Measurements from ENCODE around the gene PLAAT3.
"Not testable (repeated sequence)": the region's sequence is repeated elsewhere in the genome, so short reads cannot be mapped to it uniquely, and the experiment has no call there.

PLAAT3 gene

GRCh38 chr11:63532117-63532516, 82.1 kb downstream of the PLAAT3 start:
- no peak for ATAC-seq (ENCODE audit: low read depth)
- H3K27ac Mint-ChIP-seq: peak overlapping the region; percentile 43
- no peaks in the 10 kb centered on the region for H3K27me3 Mint-ChIP-seq
- no peaks in the 10 kb centered on the region for H3K9me3 Mint-ChIP-seq
- no peak for DNase-seq (ENCODE audit: low spot score in 2 of 2)
- H3K4me1 Mint-ChIP-seq: peaks cover 26% of the 10 kb centered on the region
- peak overlapping the region; percentile 37 for H3K4me3 Mint-ChIP-seq
- H3K36me3 Mint-ChIP-seq: no peaks in the 10 kb centered on the region

DNA sequence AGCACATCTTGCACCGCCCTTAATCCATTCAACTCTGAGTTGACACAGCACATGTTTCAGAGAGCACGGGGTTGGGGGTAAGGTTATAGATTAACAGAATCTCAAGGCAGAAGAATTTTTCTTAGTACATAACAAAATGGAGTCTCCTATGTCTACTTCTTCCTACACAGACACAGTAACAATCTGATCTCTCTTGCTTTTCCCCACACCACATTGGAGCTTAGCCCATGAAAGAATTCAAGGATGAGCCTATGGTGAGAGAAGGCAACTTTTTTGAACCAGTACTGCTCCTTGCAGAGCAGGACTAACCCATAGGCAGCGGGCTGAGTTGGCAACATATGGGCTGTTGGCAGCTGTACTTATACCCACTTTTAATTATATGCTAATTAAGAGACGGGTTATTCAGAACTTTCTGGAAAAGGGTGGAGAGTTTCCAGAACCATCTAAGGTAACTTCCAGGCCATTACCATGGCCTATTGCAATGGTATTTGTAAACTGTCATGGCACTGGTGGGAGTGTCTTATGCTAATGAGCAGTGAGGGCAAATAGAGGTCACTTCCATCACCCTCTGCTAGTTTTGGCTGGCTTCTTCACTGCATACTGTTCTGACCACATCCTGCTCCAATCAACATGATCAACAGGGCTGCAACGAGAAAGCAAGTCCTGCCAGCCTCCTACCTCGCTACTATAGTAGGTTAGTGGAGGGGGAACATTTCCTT, 83.0 kb downstream of the PLAAT3 start:
- ATAC-seq (ENCODE audit: low read depth): peak; percentile 98
- not testable (repeated sequence) for H3K36me3 Mint-ChIP-seq, H3K27me3 Mint-ChIP-seq, H3K9me3 Mint-ChIP-seq
- Mint-ChIP-seq H3K27ac (peak overlapping the region; percentile 43), H3K4me1 (peaks cover 22% of the 10 kb centered on the region), H3K4me3 (peak overlapping the region; percentile 14)
- peak in 1 of 2 donors; percentile 48 for DNase-seq (ENCODE audit: low spot score in 2 of 2)

DNA sequence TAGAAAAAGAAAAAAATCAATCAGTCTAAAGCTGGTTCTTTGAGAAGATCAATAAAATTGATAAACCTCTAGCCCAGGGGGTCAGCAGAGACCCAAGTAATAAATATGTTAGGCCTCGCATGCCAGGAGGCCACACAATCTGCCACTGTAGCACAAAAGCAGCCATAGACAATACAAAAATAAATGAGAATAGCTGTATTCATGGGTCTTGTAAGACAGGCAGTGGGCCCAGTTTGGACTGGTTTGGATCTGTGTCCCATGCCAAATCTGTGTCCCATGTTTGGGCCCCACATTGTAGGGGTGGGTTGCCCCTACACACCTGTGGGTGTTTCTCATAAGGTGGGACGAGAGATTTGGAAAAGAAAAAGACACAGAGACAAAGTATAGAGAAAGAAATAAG, 84.2 kb downstream of the PLAAT3 start:
- H3K27me3 Mint-ChIP-seq: peaks cover 2% of the 10 kb centered on the region
- H3K27ac Mint-ChIP-seq: no peak overlapping the region
- H3K9me3 Mint-ChIP-seq: no peaks in the 10 kb centered on the region
- H3K4me1 Mint-ChIP-seq: peaks cover 18% of the 10 kb centered on the region
- DNase-seq (ENCODE audit: low spot score in 2 of 2): no peak
- no peak for ATAC-seq (ENCODE audit: low read depth)
- H3K36me3 Mint-ChIP-seq: no peaks in the 10 kb centered on the region
- no peak overlapping the region for H3K4me3 Mint-ChIP-seq

- H3K36me3 Mint-ChIP-seq; H3K9me3 Mint-ChIP-seq; H3K27me3 Mint-ChIP-seq; H3K4me3 Mint-ChIP-seq; DNase-seq (ENCODE audit: low spot score in 2 of 2); ATAC-seq (ENCODE audit: low read depth); H3K27ac Mint-ChIP-seq: not testable (repeated sequence)
- peaks cover 18% of the 10 kb centered on the region for H3K4me1 Mint-ChIP-seq
Measured at GRCh38 chr11:63529373-63529772, 84.9 kb downstream of the PLAAT3 start.

GRCh38 chr11:63528729-63529278, 85.4 kb downstream of the PLAAT3 start:
- H3K4me3 Mint-ChIP-seq; DNase-seq (ENCODE audit: low spot score in 2 of 2); H3K27ac Mint-ChIP-seq; ATAC-seq (ENCODE audit: low read depth); H3K9me3 Mint-ChIP-seq; H3K36me3 Mint-ChIP-seq; H3K27me3 Mint-ChIP-seq: not testable (repeated sequence)
- peaks cover 18% of the 10 kb centered on the region for H3K4me1 Mint-ChIP-seq

- not testable (repeated sequence) for ATAC-seq (ENCODE audit: low read depth); H3K36me3 Mint-ChIP-seq; H3K9me3 Mint-ChIP-seq; H3K4me3 Mint-ChIP-seq; DNase-seq (ENCODE audit: low spot score in 2 of 2); H3K27ac Mint-ChIP-seq
- peaks cover 10% of the 10 kb centered on the region for H3K27me3 Mint-ChIP-seq
- peaks cover 18% of the 10 kb centered on the region for H3K4me1 Mint-ChIP-seq
Measured at GRCh38 chr11:63528156-63528555, 86.1 kb downstream of the PLAAT3 start.

- no peak overlapping the region for H3K27ac Mint-ChIP-seq
- ATAC-seq (ENCODE audit: low read depth): no peak
Measured at GRCh38 chr11:63527667-63528066, 86.6 kb downstream of the PLAAT3 start.

More at GRCh38 chr11:63527667-63528066, 86.6 kb downstream of the PLAAT3 start:
- Mint-ChIP-seq H3K9me3 (peaks cover 9% of the 10 kb centered on the region), H3K4me3 (no peak overlapping the region), H3K36me3 (no peaks in the 10 kb centered on the region), H3K27me3 (peaks cover 12% of the 10 kb centered on the region), H3K4me1 (peaks cover 18% of the 10 kb centered on the region)
- no peak for DNase-seq (ENCODE audit: low spot score in 2 of 2)

Data from memory B cell (primary cell).